Measurements from ENCODE around the gene TGFBR3. TPM values are rescaled to one million over a fixed set of nuclear protein-coding genes. Genes with fewer than 3 reads are reported as not detected.

Gene TGFBR3
- total and polyA plus RNA-seq, 9 of the 15 experiments (the other 6 are each of a cell fraction or from before 2014, with no cell fraction given): 3.6 to 32.4 (median 15.6) TPM

GRCh38 chr1:91731815-91732214 lies 154.1 kb downstream of the TGFBR3 start:
- CTCF ChIA-PET (ENCODE audit: low intra/inter-chr PET ratio): no interaction called here
- H3K9ac ChIP-seq (ENCODE audit: insufficient read depth in 1 of 2, low read depth in 2 of 2, low read length in 2 of 2): peak overlapping the region; percentile 10 to 77; a peak in 3 of 4 replicates
- intact Hi-C loops (cut with micrococcal nuclease) (loop anchor here (1.0 to 10.0 kb wide), 6 partner anchors 16 to 177 kb away; no protein-coding TSS in a partner anchor), in situ Hi-C loops (cut with MboI) (no loop called here)
- peaks cover 31 to 83% of the 10 kb centered on the region in 2 experiments for H3K4me1 ChIP-seq (replicated peaks in 1 of 2; ENCODE audit: control insufficient read depth in 2 of 2, insufficient read depth in 2 of 2, low read length in 2 of 2)
- DNase-seq (ENCODE audit: extremely low read depth in 1 of 4, low spot score in 3 of 4): no peak
- ATAC-seq: no peak
- no peaks in the 10 kb centered on the region for H4K20me1 ChIP-seq (replicated peaks; ENCODE audit: control insufficient read depth, insufficient read depth, low read length)
- POLR2A ChIA-PET: interaction anchor here (0.7 to 1.4 kb wide), 6 partner anchors 10 to 1228 kb away, joined by 3 to 4 read pairs (median 3); no protein-coding TSS in a partner anchor
- no TSS peak for BruUV-seq (replicated peaks)
- H3K4me3 ChIP-seq: no peak overlapping the region
- H3K4me2 ChIP-seq (ENCODE audit: insufficient read depth, low read length): peak overlapping the region; percentile 70
- no peaks in the 10 kb centered on the region for H3K9me3 ChIP-seq (replicated peaks; ENCODE audit: control insufficient read depth, insufficient read depth, low read depth, low read length)
- H3K27me3 ChIP-seq (ENCODE audit: control insufficient read depth in 2 of 2, insufficient read depth in 2 of 2, low read length in 2 of 2): no peaks in the 10 kb centered on the region
- H2AFZ ChIP-seq (ENCODE audit: low read depth, low read length): peak overlapping the region; percentile 65
- no peaks in the 10 kb centered on the region; the same call in 2 of the 3 replicates for H3K79me2 ChIP-seq (ENCODE audit: control insufficient read depth, insufficient read depth, low read length)
- peak overlapping the region; percentile 95 for H3K27ac ChIP-seq (ENCODE audit: extremely low read depth, low read depth, low read length)
- FAIRE-seq: no peak
- 19% methylated on average over 4 of the region's 4 CpGs for WGBS (ENCODE audit: insufficient coverage, low coverage, missing lambda C conversion rate)
- TF ChIP-seq ARID1B (IDR thresholded peaks at IDR 0.05) (no peak), ZNF23 (CRISPR knock-in tag; IDR thresholded peaks at IDR 0.05) (no peak), RAD51 (IDR thresholded peaks at IDR 0.05; ENCODE audit: borderline replicate concordance, low read depth) (0 out of 2 replicates have a peak, but pooled peaks have one; percentile 5), PHF8 (IDR thresholded peaks at IDR 0.05; ENCODE audit: borderline replicate concordance, low read length) (0 out of 2 replicates have a peak, but pooled peaks have one; percentile 6), NFRKB (IDR thresholded peaks at IDR 0.05; ENCODE audit: low read depth) (0 out of 2 replicates have a peak, but pooled peaks have one; percentile 4), U2AF2 (optimal IDR thresholded peaks at IDR 0.05; ENCODE audit: low read depth, low read length) (no peak), KLF13 (tag; IDR thresholded peaks at IDR 0.05; ENCODE audit: borderline replicate concordance, low read depth) (no peak), MNT (conservative IDR thresholded peaks at IDR 0.05) (no peak), PTTG1 (tag; IDR thresholded peaks at IDR 0.05; ENCODE audit: low read depth) (0 out of 2 replicates have a peak, but pooled peaks have one; percentile 29), SRSF7 (optimal IDR thresholded peaks at IDR 0.05; ENCODE audit: low read depth, low read length) (no peak)
- TF ChIP-seq, protein P1, sequence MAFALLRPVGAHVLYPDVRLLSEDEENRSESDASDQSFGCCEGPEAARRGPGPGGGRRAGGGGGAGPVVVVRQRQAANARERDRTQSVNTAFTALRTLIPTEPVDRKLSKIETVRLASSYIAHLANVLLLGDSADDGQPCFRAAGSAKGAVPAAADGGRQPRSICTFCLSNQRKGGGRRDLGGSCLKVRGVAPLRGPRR (CRISPR knock-in tag; IDR thresholded peaks at IDR 0.05): no peak
- peaks cover 52% of the 10 kb centered on the region; the same call in 2 of the 3 replicates for H3K36me3 ChIP-seq (ENCODE audit: control insufficient read depth, insufficient read depth, low read length)
- no peaks in the 10 kb centered on the region for H3K9me1 ChIP-seq (ENCODE audit: control insufficient read depth, insufficient read depth, low read length)
